ENCODE data around the gene LAIR1.
A peak's percentile ranks its signal among the peaks of the same experiment; 100 is the strongest.
"Not testable (repeated sequence)": the region's sequence is repeated elsewhere in the genome, so short reads cannot be mapped to it uniquely, and the experiment has no call there.

LAIR1 gene

DNA sequence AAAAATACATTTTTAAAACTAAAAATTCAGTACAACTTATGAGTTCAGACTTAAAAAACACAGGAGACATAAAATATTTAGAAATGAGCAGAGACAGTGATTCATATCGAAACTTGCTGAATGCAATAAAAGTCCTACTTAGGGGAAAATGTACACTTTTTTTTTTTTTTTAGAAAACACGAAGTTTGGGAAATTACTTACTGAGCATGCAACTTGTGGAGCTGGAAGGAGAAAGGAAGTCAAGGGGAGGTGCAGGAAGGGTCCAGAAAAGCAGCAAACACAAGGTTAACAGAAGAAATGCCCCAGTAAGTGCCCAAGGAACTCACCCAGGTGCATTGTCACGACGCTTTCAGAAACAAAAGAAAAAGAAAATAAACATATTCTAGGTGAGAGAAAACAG, 18.6 kb upstream of the LAIR1 start:
- Histone ChIP-seq H2AFZ (ENCODE audit: low read depth, low read length, severe bottlenecking) (no peak overlapping the region), H3K79me2 (ENCODE audit: insufficient read depth, low read length) (no peaks in the 10 kb centered on the region), H3K4me3 (ENCODE audit: insufficient read depth, low read length, poor library complexity, severe bottlenecking) (no peak overlapping the region), H3K4me2 (ENCODE audit: low read depth, low read length, poor library complexity, severe bottlenecking) (no peak overlapping the region), H4K20me1 (ENCODE audit: low read depth, low read length) (no peaks in the 10 kb centered on the region), H3K9ac (ENCODE audit: low read length) (no peak overlapping the region), H3K9me3 (ENCODE audit: insufficient read depth, low read length) (no peaks in the 10 kb centered on the region), H3F3A (ENCODE audit: insufficient read depth) (peaks cover 5% of the 10 kb centered on the region; the same call in 1 of the 2 replicates), H3K9me2 (replicated peaks; ENCODE audit: insufficient read depth, low read length) (no peaks in the 10 kb centered on the region), H3K27me3 (ENCODE audit: low read length) (no peaks in the 10 kb centered on the region), H3K36me3 (ENCODE audit: low read length) (no peaks in the 10 kb centered on the region), H3K27ac (ENCODE audit: low read depth, low read length) (no peak overlapping the region)
- no peak for TF ChIP-seq CTCF (IDR thresholded peaks at IDR 0.05; ENCODE audit: insufficient read depth, low read length, poor library complexity, severe bottlenecking)
- no peak for TF ChIP-seq EZH2phosphoT487 (conservative IDR thresholded peaks at IDR 0.05; ENCODE audit: low read length)

DNA sequence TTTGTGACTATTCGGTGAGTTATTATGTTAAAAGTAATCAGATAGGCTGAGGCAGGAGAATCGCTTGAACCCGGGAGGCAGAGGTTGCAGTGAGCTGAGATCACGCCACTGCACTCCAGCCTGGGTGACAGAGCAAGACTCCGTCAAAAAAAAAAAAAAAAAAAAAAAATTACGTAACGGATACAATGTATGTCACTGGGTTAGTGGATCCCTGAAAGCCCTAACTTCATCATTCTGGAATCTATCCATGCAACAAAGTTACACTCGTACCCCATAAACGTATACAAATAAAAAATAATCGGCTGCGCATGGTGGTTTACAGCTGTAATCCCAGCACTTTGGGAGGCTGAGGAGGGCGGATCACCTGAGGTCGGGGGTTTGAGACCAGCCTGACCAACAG, 17.3 kb upstream of the LAIR1 start:
- H3K9ac ChIP-seq (ENCODE audit: low read length); H3K4me2 ChIP-seq (ENCODE audit: low read depth, low read length, poor library complexity, severe bottlenecking); H3K36me3 ChIP-seq (ENCODE audit: low read length); H3K27me3 ChIP-seq (ENCODE audit: low read length); H3F3A ChIP-seq (ENCODE audit: insufficient read depth); H3K9me2 ChIP-seq (replicated peaks; ENCODE audit: insufficient read depth, low read length); H4K20me1 ChIP-seq (ENCODE audit: low read depth, low read length); H3K4me3 ChIP-seq (ENCODE audit: insufficient read depth, low read length, poor library complexity, severe bottlenecking); H2AFZ ChIP-seq (ENCODE audit: low read depth, low read length, severe bottlenecking); H3K9me3 ChIP-seq (ENCODE audit: insufficient read depth, low read length); H3K79me2 ChIP-seq (ENCODE audit: insufficient read depth, low read length); H3K27ac ChIP-seq (ENCODE audit: low read depth, low read length): not testable (repeated sequence)

DNA sequence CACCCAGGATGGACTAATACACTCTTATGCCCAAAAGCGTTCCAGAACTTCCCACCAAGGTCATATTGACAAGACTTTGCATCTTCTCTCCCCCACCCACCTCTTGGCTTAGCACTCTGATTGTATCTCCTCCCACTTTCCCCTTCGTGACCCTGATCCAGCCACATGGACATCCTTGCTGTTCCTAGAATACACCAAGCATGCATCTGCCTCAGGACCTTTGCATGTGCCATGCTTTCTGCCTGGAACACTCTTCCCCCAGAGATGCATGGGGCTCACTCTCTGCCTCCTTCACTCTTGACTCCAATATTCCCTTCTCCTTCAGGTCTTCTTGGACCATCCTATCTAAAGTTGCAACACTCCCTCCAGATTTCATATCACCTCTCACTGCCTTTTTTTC, 16.2 kb upstream of the LAIR1 start:
- Histone ChIP-seq H3F3A (ENCODE audit: insufficient read depth) (peaks cover 6% of the 10 kb centered on the region; the same call in 1 of the 2 replicates), H3K9ac (ENCODE audit: low read length) (no peak overlapping the region), H3K79me2 (ENCODE audit: insufficient read depth, low read length) (no peaks in the 10 kb centered on the region), H3K27ac (ENCODE audit: low read depth, low read length) (no peak overlapping the region), H3K9me2 (replicated peaks; ENCODE audit: insufficient read depth, low read length) (no peaks in the 10 kb centered on the region), H2AFZ (ENCODE audit: low read depth, low read length, severe bottlenecking) (no peak overlapping the region), H3K27me3 (ENCODE audit: low read length) (no peaks in the 10 kb centered on the region), H3K4me3 (ENCODE audit: insufficient read depth, low read length, poor library complexity, severe bottlenecking) (no peak overlapping the region), H3K36me3 (ENCODE audit: low read length) (no peaks in the 10 kb centered on the region), H4K20me1 (ENCODE audit: low read depth, low read length) (no peaks in the 10 kb centered on the region), H3K4me2 (ENCODE audit: low read depth, low read length, poor library complexity, severe bottlenecking) (no peak overlapping the region), H3K9me3 (ENCODE audit: insufficient read depth, low read length) (no peaks in the 10 kb centered on the region)
- TF ChIP-seq CTCF (IDR thresholded peaks at IDR 0.05; ENCODE audit: insufficient read depth, low read length, poor library complexity, severe bottlenecking), result no peak
- no peak for TF ChIP-seq EZH2phosphoT487 (conservative IDR thresholded peaks at IDR 0.05; ENCODE audit: low read length)

GRCh38 chr19:54379187-54379678, 14.5 kb upstream of the LAIR1 start:
- Histone ChIP-seq H3K9ac (ENCODE audit: low read length) (no peak overlapping the region), H4K20me1 (ENCODE audit: low read depth, low read length) (no peaks in the 10 kb centered on the region), H2AFZ (ENCODE audit: low read depth, low read length, severe bottlenecking) (no peak overlapping the region), H3K9me3 (ENCODE audit: insufficient read depth, low read length) (no peaks in the 10 kb centered on the region), H3K36me3 (ENCODE audit: low read length) (no peaks in the 10 kb centered on the region), H3K79me2 (ENCODE audit: insufficient read depth, low read length) (no peaks in the 10 kb centered on the region), H3K4me2 (ENCODE audit: low read depth, low read length, poor library complexity, severe bottlenecking) (no peak overlapping the region), H3K27ac (ENCODE audit: low read depth, low read length) (0 out of 2 replicates have a peak overlapping the region, but pooled peaks have one; percentile 78), H3F3A (ENCODE audit: insufficient read depth) (peaks cover 6% of the 10 kb centered on the region; the same call in 1 of the 2 replicates), H3K4me3 (ENCODE audit: insufficient read depth, low read length, poor library complexity, severe bottlenecking) (no peak overlapping the region), H3K9me2 (replicated peaks; ENCODE audit: insufficient read depth, low read length) (no peaks in the 10 kb centered on the region), H3K27me3 (ENCODE audit: low read length) (no peaks in the 10 kb centered on the region)
- no peak for TF ChIP-seq EZH2phosphoT487 (conservative IDR thresholded peaks at IDR 0.05; ENCODE audit: low read length)
- TF ChIP-seq CTCF (IDR thresholded peaks at IDR 0.05; ENCODE audit: insufficient read depth, low read length, poor library complexity, severe bottlenecking), result no peak

Measured in SU-DHL-6 (cell line).